PFSK-1 (cell line): ENCODE data around the gene PRDM16.

Source experiments
- POLR2AphosphoS5 ChIP-seq: IDR thresholded peaks from 2 replicates; pipeline ENCODE4 v1.6.1; 2012; ENCODE audit warnings: low read depth, mild to moderate bottlenecking, control low read depth, low read length, moderate library complexity
- SIN3A ChIP-seq: IDR thresholded peaks from 2 replicates; pipeline ENCODE4 v1.6.1; 2012; ENCODE audit warnings: mild to moderate bottlenecking, low read length, moderate library complexity, borderline replicate concordance; ENCODE audit not compliant: insufficient read depth
- TAF1 ChIP-seq: IDR thresholded peaks from 2 replicates; pipeline ENCODE4 v1.6.1; 2012; ENCODE audit warnings: low read length, control low read depth, borderline replicate concordance; ENCODE audit not compliant: insufficient read depth
- TF ChIP-seq, protein P1 (sequence below), 2 experiments: IDR thresholded peaks; 2 replicates each; pipeline versions ENCODE4 v1.6.1 to v1.8.0; 2011 to 2012; ENCODE audit warnings: low read depth in 2 of 2, low read length in 2 of 2, control low read depth in 1 of 2, inconsistent platforms in 1 of 2, mild to moderate bottlenecking in 1 of 2, moderate library complexity in 1 of 2; ENCODE audit not compliant: insufficient read depth in 1 of 2

DNA sequence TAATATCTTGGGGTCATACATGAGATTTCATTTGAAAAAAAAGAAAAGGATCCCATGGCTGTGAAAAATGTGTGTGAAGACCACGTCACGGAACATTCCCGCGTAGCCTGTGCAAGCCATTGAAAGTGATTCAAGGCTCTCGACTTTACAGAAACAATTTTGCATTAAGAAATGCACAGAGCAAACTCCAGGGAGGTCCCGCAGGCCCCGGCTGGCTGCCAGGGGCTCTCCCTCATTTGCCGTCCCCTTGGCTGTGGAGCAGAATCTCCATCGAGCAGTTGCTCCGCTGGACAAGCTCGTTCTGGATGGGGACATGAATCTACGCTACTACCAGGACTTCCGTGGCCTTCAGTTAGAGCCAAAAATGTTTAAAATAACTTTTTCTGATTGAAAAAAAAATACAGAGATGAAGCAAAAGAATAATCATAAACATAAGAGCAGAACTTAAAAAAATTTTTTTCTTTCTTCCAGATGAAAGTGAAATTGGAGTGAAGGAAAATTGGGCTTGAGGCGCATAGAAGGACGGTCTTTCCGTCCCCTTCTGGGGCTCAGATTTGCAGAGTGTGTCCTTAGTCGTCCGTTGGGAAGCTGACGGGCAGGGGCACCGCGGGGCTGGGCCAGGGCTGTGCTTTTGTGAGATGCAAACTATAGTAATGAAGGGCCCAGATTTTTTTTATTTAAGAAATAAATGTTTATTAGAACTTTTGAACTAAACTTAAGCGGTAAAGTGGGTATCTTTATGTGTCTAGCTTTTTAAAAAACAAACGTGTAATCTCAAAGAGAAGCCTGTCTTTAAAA, 317.4 kb downstream of the PRDM16 start:
- TF ChIP-seq POLR2AphosphoS5 = no peak
- no peak for TF ChIP-seq TAF1
- TF ChIP-seq, protein P1, sequence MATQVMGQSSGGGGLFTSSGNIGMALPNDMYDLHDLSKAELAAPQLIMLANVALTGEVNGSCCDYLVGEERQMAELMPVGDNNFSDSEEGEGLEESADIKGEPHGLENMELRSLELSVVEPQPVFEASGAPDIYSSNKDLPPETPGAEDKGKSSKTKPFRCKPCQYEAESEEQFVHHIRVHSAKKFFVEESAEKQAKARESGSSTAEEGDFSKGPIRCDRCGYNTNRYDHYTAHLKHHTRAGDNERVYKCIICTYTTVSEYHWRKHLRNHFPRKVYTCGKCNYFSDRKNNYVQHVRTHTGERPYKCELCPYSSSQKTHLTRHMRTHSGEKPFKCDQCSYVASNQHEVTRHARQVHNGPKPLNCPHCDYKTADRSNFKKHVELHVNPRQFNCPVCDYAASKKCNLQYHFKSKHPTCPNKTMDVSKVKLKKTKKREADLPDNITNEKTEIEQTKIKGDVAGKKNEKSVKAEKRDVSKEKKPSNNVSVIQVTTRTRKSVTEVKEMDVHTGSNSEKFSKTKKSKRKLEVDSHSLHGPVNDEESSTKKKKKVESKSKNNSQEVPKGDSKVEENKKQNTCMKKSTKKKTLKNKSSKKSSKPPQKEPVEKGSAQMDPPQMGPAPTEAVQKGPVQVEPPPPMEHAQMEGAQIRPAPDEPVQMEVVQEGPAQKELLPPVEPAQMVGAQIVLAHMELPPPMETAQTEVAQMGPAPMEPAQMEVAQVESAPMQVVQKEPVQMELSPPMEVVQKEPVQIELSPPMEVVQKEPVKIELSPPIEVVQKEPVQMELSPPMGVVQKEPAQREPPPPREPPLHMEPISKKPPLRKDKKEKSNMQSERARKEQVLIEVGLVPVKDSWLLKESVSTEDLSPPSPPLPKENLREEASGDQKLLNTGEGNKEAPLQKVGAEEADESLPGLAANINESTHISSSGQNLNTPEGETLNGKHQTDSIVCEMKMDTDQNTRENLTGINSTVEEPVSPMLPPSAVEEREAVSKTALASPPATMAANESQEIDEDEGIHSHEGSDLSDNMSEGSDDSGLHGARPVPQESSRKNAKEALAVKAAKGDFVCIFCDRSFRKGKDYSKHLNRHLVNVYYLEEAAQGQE (IDR thresholded peaks at IDR 0.05; ENCODE audit: insufficient read depth in 1 of 2, low read depth in 2 of 2, low read length in 2 of 2) = no peak
- no peak for TF ChIP-seq SIN3A
